RWPE1 (cell line): Measurements from ENCODE around the gene CRYBB1.
A peak's percentile ranks its signal among the peaks of the same experiment; 100 is the strongest.

Experiments used
- CTCF ChIA-PET: fragments of 350-600 bp; sonication (Branson Sonifier 250); formaldehyde crosslinking; extraction: SDS; loops from one replicate; lab custom pipeline; 2021; lab: Yijun Ruan, JAX
- POLR2A ChIA-PET: fragments of 400-600 bp; formaldehyde crosslinking; extraction: SDS; loops from one replicate; lab custom pipeline; 2020; ENCODE audit warnings: antibody characterized with exemption; ENCODE audit not compliant: low non-redundant PET; lab: Yijun Ruan, JAX
- DNase-seq: peaks from one replicate; pipeline ENCODE4 v3.0.0; 2012; ENCODE audit warnings: low spot score
- H3K27ac ChIP-seq: fragments of 450-650 bp; 2 replicates; pipeline ENCODE4 v1.5.1; 2017
- TF ChIP-seq, protein P1 (sequence below): fragments of 450-650 bp; conservative IDR thresholded peaks from 2 replicates; pipeline ENCODE4 v1.5.1; 2017; ENCODE audit warnings: low read depth, mild to moderate bottlenecking

CRYBB1 gene

GRCh38 chr22:26581633-26582168, 36.1 kb downstream of the CRYBB1 start:
- no peak overlapping the region for H3K27ac ChIP-seq
- CTCF ChIA-PET, result no interaction called here
- no peak for DNase-seq
- POLR2A ChIA-PET, result interaction anchor here (1.0 kb wide), 1 partner anchor 8 kb away, joined by 3 read pairs; no protein-coding TSS in a partner anchor
- TF ChIP-seq, protein P1, sequence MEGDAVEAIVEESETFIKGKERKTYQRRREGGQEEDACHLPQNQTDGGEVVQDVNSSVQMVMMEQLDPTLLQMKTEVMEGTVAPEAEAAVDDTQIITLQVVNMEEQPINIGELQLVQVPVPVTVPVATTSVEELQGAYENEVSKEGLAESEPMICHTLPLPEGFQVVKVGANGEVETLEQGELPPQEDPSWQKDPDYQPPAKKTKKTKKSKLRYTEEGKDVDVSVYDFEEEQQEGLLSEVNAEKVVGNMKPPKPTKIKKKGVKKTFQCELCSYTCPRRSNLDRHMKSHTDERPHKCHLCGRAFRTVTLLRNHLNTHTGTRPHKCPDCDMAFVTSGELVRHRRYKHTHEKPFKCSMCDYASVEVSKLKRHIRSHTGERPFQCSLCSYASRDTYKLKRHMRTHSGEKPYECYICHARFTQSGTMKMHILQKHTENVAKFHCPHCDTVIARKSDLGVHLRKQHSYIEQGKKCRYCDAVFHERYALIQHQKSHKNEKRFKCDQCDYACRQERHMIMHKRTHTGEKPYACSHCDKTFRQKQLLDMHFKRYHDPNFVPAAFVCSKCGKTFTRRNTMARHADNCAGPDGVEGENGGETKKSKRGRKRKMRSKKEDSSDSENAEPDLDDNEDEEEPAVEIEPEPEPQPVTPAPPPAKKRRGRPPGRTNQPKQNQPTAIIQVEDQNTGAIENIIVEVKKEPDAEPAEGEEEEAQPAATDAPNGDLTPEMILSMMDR, result no peak

DNA sequence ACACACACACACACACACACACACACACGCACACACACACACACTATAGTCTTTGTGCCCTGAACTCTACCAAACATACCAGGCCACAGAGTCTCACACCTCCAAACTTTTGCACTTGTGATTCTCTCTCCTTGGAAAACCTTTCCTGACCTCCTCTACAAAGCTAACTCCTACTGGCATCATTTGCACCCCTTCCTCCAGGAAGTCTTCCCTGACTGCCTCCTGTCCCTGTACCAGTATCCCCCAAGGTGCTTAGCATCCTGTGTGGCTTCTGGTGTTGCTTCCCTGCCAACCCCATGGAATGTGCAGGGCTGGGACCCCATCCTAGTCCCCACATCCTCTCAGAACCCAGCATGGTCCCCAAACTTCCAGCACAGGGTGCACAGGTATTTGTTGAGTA, 36.8 kb downstream of the CRYBB1 start:
- POLR2A ChIA-PET, result interaction anchor here (1.0 kb wide), 1 partner anchor 8 kb away, joined by 3 read pairs; no protein-coding TSS in a partner anchor
- CTCF ChIA-PET, result no interaction called here
- H3K27ac ChIP-seq, result no peak overlapping the region
- TF ChIP-seq, protein P1, result no peak
- no peak for DNase-seq

- H3K27ac ChIP-seq, result no peak overlapping the region
- ChIA-PET CTCF (no interaction called here), POLR2A (no interaction called here)
- TF ChIP-seq, protein P1, result no peak
- DNase-seq, result no peak
Measured at GRCh38 chr22:26580240-26580962, 37.4 kb downstream of the CRYBB1 start.

DNA sequence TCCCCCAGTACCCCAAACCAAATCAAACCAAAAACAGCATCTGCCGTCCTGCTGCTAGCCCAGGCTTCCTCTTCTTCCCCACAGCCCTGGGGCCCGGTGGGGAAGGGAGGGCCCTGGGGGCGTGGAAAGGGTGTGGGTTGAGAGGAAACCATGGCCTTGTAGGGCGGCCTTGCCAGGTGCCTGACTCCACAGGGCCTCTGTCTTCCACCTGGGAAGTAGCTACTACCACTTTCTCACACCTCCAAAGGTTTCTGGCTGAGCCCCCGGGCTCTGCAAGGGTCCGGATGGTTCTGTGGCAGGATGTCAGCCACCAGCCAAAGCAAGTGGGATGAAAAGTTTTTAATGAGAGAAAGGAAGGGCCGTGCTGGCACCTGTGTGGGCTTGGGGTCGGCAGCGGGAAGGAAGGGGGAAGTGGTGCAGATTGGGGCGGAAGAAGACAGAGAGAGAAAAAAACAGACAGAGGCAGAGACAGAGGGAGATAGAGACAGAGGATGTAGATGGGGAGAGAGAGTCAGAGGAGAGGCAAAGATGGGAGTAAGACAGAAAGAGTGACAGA, 38.4 kb downstream of the CRYBB1 start:
- ChIA-PET POLR2A (no interaction called here), CTCF (no interaction called here)
- H3K27ac ChIP-seq, result 0 out of 2 replicates have a peak overlapping the region, but pooled peaks have one; percentile 13
- TF ChIP-seq, protein P1, result no peak
- no peak for DNase-seq

GRCh38 chr22:26577081-26577480, 40.7 kb downstream of the CRYBB1 start:
- H3K27ac ChIP-seq, result no peak overlapping the region
- POLR2A ChIA-PET, result no interaction called here
- TF ChIP-seq, protein P1, result no peak
- DNase-seq, result no peak
- CTCF ChIA-PET, result interaction anchor here (0.7 kb wide), 1 partner anchor 89 kb away, joined by 5 read pairs; no protein-coding TSS in a partner anchor

GRCh38 chr22:26576026-26576680, 41.7 kb downstream of the CRYBB1 start:
- CTCF ChIA-PET, result interaction anchor here (0.7 kb wide), 1 partner anchor 90 kb away, joined by 5 read pairs; no protein-coding TSS in a partner anchor
- no peak for DNase-seq
- POLR2A ChIA-PET, result no interaction called here
- no peak overlapping the region for H3K27ac ChIP-seq
- TF ChIP-seq, protein P1, result no peak
